HG03103 (cell line): Measurements from ENCODE around the gene PRR33.

Source experiments
- ATAC-seq: cut with Tn5 transposase; IDR thresholded peaks from one replicate; pipeline ENCODE4 v1.9.1; 2021; ENCODE audit warnings: low read depth; ENCODE audit not compliant: unreplicated experiment

PRR33 gene

GRCh38 chr11:1917523-1918435 is 26.1 kb upstream of the PRR33 start:
- ATAC-seq, result no peak

GRCh38 chr11:1916986-1917522 is 25.4 kb upstream of the PRR33 start:
- ATAC-seq, result no peak

GRCh38 chr11:1916132-1916985 is 24.7 kb upstream of the PRR33 start:
- ATAC-seq, result no peak

DNA sequence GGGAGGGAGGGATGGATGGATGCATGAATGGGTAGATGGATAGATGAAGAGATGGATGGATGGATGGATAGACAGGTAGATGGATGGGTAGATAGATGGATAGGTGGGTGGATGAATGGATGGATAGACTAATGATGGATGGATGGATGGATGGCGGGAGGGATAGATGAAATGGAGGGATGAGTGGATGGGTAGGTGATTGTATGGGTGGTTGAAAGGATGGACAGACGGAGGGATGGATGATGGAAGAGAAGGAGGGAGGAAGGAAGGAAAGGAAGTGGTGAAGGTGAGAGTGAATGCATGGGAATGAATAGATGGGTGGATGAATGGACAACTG is 24.1 kb upstream of the PRR33 start:
- ATAC-seq, result no peak

DNA sequence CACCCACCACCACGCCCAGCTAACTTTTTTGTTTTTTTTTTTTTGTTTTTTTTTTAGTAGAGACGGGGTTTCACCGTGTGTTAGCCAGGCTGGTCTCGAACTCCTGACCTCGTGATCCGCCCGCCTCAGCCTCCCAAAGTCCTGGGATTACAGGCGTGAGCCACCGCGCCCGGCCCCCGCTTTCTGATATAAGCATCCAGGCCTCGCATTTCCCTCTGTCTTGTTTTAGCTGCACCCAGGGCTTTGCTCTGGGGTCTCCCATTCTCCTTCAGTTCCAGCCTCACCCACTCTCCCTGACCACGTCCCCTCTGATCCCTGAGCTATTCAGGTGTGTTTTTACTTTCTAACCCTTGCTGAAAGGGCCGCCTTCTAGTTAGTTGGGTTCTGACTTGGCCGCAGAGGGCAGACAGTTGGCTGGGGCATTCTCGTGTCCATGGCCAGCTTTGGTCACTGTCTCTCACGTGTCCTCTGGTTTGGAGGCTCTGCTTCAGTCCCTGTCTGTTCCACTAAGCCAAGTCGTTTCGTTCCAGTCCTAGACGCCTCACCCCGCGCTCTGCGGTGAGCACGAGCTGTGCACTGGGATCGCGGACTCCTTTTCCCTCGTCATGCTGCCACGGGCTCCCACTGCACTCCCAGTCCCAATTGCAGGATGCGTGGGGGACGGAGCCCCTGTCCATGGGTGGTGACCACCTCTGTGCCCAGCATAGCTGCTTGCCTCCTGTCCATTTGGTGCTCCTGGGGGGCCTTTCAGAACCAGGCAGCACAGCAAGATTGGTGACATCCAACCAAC is 21.8 kb upstream of the PRR33 start:
- ATAC-seq, result no peak

DNA sequence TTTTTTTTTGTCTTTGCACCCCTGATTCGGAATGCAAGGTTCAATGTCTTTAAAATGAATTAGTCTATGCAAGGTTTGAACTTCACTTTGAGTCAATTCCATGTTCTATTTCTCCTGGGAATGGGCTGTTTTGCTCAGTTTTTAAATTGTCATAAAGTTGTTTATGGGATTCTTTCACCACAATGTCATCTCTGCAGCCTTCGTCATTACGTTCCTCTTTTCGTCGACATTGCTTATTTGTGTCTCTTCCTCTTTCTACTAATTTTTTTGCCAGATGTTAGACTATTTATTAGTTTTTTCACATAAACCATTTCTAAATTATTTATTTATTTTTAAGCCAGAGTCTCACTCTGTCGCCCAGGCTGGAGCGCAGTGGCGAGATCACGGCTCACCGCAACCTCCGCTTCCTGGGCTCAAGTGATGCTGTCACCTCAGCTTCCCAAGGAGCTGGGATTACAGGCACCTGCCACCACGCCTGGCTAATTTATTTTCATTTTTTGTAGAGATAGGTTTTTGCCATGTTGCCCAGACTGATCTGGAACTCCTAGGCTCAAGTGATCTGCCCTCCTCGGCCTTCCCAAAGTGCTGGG is 20.7 kb upstream of the PRR33 start:
- ATAC-seq, result no peak

DNA sequence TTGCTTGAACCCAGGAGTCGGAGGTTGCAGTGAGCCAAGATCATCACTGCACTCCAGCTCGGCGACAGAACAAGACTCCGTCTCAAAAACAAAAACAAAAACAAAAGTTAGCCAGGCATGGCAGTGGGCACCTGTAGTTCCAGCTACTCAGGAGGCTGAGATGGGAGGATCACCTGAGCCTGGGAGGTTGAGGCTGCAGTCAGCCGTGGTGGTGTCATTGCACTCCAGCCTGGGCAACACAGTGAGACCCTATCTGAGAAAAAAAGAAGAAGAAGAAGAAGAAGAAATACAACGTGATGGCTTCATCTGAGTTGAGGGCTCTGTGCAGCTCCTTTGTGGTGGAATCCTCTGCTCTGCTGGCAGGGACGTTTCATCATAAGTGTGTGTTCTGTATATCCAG is 17.8 kb upstream of the PRR33 start:
- no peak for ATAC-seq

- no peak for ATAC-seq
These were observed 16.9 kb upstream of the PRR33 start for GRCh38 chr11:1908618-1909017.

DNA sequence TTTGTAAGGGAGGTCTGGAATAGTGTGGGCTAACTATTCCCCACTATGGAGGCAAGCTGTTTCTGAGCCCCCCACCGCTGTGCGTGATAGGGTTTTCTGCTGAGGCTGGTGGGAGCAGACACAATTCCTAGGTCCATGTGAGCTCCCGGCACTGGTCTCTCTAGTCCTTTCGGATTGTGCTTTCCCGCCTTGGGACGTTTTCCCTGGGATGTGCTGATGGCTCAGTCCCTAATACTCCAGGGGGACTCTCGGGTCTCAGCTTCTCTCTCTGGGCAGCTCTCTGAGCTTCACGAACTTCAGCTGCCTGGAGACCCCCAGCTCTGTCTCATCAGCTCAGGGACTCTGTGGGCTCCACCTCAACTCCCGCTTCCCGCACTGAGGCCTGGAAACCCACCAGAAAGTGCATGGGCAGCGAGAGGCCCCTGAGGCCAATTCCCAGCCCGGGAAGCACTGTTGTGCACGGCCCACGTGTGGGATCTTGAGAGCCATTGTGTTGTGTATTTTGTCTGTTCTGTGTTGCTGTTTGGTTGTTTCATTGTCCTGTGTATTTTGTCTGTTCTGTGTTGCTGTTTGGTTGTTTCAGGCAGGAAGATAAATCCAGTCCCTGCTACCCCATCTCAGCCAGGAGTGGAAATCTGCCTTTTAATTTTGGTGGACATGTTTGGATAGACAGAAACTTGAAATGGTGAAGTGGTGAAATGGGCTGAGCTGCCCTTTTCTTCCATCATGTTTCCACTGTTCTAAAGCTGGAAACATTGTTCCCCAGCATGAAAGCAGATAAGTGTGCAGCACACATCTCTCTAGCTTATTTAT is 15.1 kb upstream of the PRR33 start:
- no peak for ATAC-seq

GRCh38 chr11:1906181-1906580 is 14.5 kb upstream of the PRR33 start:
- no peak for ATAC-seq

- no peak for ATAC-seq
These were observed 8.0 kb upstream of the PRR33 start for GRCh38 chr11:1899686-1900085.

GRCh38 chr11:1899090-1899489 is 7.4 kb upstream of the PRR33 start:
- ATAC-seq, result no peak

DNA sequence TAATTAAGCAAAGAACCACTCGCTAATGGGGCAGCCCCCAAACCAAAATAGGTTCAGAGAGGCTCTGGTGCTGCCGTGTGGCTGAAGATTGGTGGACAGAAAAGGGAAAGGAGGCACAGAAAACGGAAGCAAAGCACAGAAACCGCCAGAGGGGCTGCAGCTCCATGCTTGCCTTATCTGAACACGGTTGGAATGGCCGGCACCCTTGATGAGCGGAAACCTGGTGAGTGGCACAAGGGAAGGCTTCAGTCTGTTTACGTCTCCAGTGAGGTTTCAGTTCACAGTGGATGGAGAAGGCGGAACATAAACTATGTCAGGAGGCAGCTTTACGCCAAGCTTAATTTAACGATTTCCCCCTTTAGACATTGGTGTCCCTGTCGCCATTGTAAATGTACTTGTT is 5.2 kb upstream of the PRR33 start:
- no peak for ATAC-seq

- no peak for ATAC-seq
These were observed 4.8 kb upstream of the PRR33 start for GRCh38 chr11:1896468-1896867.

DNA sequence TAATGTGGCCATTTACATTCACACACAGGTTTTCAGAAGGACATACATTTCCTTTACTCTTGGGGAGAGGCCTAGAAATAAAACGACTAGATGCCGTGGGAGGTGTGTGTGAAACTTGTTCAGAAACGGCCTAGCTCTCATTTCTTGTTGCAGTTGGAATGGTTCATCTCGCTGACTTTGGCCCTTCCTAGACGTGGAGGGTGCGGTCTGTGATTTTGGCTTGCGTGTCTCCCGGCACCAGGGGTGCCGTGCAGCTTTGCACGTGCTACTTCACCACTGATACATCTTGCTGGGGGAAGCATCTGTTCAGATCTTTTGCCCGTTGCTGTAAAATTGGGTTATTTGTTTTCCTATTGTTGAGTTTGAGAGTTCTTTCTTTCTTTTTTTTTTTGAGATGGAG is 3.1 kb upstream of the PRR33 start:
- no peak for ATAC-seq

GRCh38 chr11:1893581-1894359 is 2.1 kb upstream of the PRR33 start:
- no peak for ATAC-seq

DNA sequence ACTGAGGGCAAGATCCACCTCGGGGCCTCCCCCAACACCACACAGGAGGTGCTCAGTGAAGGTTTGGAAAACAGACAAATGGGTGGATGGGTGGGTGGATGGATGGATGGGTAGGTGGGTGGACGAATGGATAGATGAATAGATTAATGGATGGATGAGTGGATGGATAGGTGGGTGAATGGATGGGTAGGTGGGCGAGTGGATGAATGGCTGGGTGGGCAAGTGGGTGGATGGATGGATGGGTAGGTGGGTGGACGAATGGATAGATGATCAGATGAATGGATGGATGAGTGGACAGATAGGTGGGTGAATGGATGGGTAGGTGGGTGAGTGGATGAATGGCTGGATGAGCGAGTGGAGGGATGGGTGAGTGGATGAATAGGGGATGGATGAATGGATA is 863 bp upstream of the PRR33 start:
- no peak for ATAC-seq

DNA sequence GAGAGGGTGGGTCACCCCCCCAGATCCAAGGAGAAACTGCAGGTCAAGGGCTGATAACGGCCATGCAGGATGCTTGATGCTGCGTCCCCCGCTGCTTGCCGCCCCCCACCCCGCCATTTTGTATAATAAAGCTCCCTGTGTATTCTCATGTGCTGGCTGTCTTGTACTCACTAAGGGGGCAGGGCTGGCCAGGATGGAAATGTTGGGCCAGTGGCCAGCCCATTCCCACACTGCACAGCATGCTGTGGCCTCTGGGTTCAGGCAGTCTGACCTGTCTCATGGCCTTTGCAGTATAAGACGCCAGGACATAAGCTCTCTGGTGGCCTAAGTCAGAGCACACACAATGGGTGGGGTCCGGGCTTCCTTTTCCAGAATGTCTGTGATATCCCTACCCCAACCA is 421 bp upstream of the PRR33 start:
- ATAC-seq, result no peak
